OCI-LY3 (cell line): ENCODE results near the gene DTYMK.

Experiments
- CTCF ChIP-seq: fragments of 200-600, 300-600 bp; sonication (generic); IDR thresholded peaks from 2 replicates; pipeline ENCODE4 v1.5.1; 2014; ENCODE audit warnings: antibody characterized with exemption, low read length, low read depth
- EZH2phosphoT487 ChIP-seq: fragments of 200-600 bp; shearing (Covaris generic); IDR thresholded peaks from 2 replicates; pipeline ENCODE4 v1.6.1; 2018; ENCODE audit warnings: antibody characterized with exemption, mixed run types, low read depth

- no peak for TF ChIP-seq CTCF
- no peak for TF ChIP-seq EZH2phosphoT487
Measured at GRCh38 chr2:241654551-241654950, 32.1 kb downstream of the DTYMK start.
